H1 (cell line): Measurements from ENCODE around the gene HOMER2.

Experiments used
- ATF3 ChIP-seq: IDR thresholded peaks from 2 replicates; pipeline ENCODE4 v1.6.1; 2011; ENCODE audit warnings: low read depth, mild to moderate bottlenecking, low read length; ENCODE audit not compliant: insufficient read depth
- BRCA1 ChIP-seq: IDR thresholded peaks from 2 replicates; pipeline ENCODE4 v1.6.1; 2012; ENCODE audit warnings: low read depth, low read length, improper control_type of control experiment
- CTCF ChIP-seq, 3 experiments: IDR thresholded peaks; 1 replicate in 2 of 3; 2 replicates in 1 of 3; pipeline versions ENCODE4 v1.5.1 to v1.6.1; 2011; ENCODE audit warnings: low read length in 3 of 3, mild to moderate bottlenecking in 3 of 3, inconsistent platforms in 2 of 3, low read depth in 1 of 3, moderate library complexity in 1 of 3; ENCODE audit not compliant: insufficient read depth in 1 of 3; ENCODE audit errors: control extremely low read depth in 1 of 3
- EP300 ChIP-seq, 2 experiments: IDR thresholded peaks; 1 replicate in 1 of 2; 2 replicates in 1 of 2; pipeline ENCODE4 v1.6.1; 2011 to 2012; ENCODE audit warnings: low read depth in 2 of 2, low read length in 2 of 2, mild to moderate bottlenecking in 2 of 2, borderline replicate concordance in 1 of 2, inconsistent platforms in 1 of 2, moderate library complexity in 1 of 2
- EZH2 ChIP-seq: fragments of 200-600 bp; sonication (generic); IDR thresholded peaks from 2 replicates; pipeline ENCODE4 v1.7.1; 2012; ENCODE audit warnings: low read depth, mild to moderate bottlenecking, moderate library complexity, low read length, inconsistent platforms; ENCODE audit not compliant: severe bottlenecking
- JUN ChIP-seq: IDR thresholded peaks from 2 replicates; pipeline ENCODE4 v1.6.1; 2011; ENCODE audit warnings: low read depth, mild to moderate bottlenecking, improper control_type of control experiment, low read length
- POLR2A ChIP-seq, 2 experiments: IDR thresholded peaks; 1 replicate in 1 of 2; 2 replicates in 1 of 2; pipeline ENCODE4 v1.6.1; 2011; ENCODE audit warnings: low read depth in 2 of 2, low read length in 2 of 2, mild to moderate bottlenecking in 2 of 2; ENCODE audit errors: control extremely low read depth in 1 of 2
- POLR2AphosphoS5 ChIP-seq: IDR thresholded peaks from 2 replicates; pipeline ENCODE4 v1.6.1; 2011; ENCODE audit warnings: low read depth, low read length
- RAD21 ChIP-seq, 2 experiments: IDR thresholded peaks in 1 of 2; conservative IDR thresholded peaks in 1 of 2; 2 replicates each; pipeline ENCODE4 v1.6.1; 2011; ENCODE audit warnings: low read depth in 2 of 2, low read length in 2 of 2, improper control_type of control experiment in 1 of 2, inconsistent platforms in 1 of 2, mild to moderate bottlenecking in 1 of 2, moderate library complexity in 1 of 2
- SAP30 ChIP-seq: fragments of 300-600 bp; sonication (generic); IDR thresholded peaks from 2 replicates; pipeline ENCODE4 v1.7.1; 2012; ENCODE audit warnings: low read length, moderate library complexity, mild to moderate bottlenecking, inconsistent platforms; ENCODE audit not compliant: insufficient read depth, insufficient replicate concordance
- SP1 ChIP-seq: IDR thresholded peaks from 2 replicates; pipeline ENCODE4 v1.6.1; 2011; ENCODE audit warnings: low read depth, low read length
- TAF1 ChIP-seq: IDR thresholded peaks from 2 replicates; pipeline ENCODE4 v1.6.1; 2011; ENCODE audit warnings: mild to moderate bottlenecking, low read depth, low read length
- USF2 ChIP-seq: IDR thresholded peaks from 2 replicates; pipeline ENCODE4 v1.6.1; 2011; ENCODE audit warnings: low read length, improper control_type of control experiment

GRCh38 chr15:82909080-82909815 is 43.3 kb downstream of the HOMER2 start:
- TF ChIP-seq USF2 (no peak), CTCF (IDR thresholded peaks at IDR 0.05; ENCODE audit: control extremely low read depth in 1 of 3, insufficient read depth in 1 of 3, low read depth in 1 of 3, low read length in 3 of 3) (no peak), EZH2 (no peak), RAD21 (IDR thresholded peaks at IDR 0.05 in 1 of 2, conservative IDR thresholded peaks at IDR 0.05 in 1 of 2; ENCODE audit: low read depth in 2 of 2, low read length in 2 of 2) (no peak), SP1 (no peak), POLR2A (IDR thresholded peaks at IDR 0.05; ENCODE audit: control extremely low read depth in 1 of 2, low read depth in 2 of 2, low read length in 2 of 2) (no peak), BRCA1 (no peak), POLR2AphosphoS5 (no peak), EP300 (IDR thresholded peaks at IDR 0.05; ENCODE audit: borderline replicate concordance in 1 of 2, low read depth in 2 of 2, low read length in 2 of 2) (no peak), TAF1 (no peak), JUN (no peak), ATF3 (no peak), SAP30 (no peak)
